Measurements from ENCODE around the gene KDM4F.

The KDM4F gene

GRCh38 chr11:95066716-95067038, 17.5 kb downstream of the KDM4F start, which contains the start of gene SRSF8:
SRSF8 (plus strand) TSS chr11:95066919; CDS start chr11:95067227, 308 bp downstream.
- FAIRE-seq: peak; percentile 88

GRCh38 chr11:95067039-95067840, 18.0 kb downstream of the KDM4F start:
- no peak for FAIRE-seq

- no peak for FAIRE-seq
Observed at GRCh38 chr11:95067841-95068219, 18.6 kb downstream of the KDM4F start.

- FAIRE-seq: peak; percentile 96
Observed at GRCh38 chr11:95068549-95068948, 19.3 kb downstream of the KDM4F start.

DNA sequence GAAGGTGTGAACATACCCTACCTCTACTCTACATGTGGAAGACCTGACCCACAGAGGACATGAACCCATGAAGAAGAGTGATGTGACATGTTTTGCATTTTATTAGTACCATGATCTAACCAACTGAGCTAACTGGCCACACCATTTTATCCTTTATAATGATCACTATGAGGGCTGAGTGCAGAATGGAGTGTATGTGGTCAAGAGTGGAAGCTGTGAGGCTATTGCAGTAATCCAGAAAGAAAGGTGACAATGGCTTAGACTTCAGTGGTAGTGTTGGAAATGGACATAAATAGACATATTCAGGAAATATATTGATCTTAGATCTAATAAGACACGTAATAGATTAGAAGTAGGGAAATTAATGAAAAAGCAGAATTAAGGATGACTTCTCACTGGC, 21.2 kb downstream of the KDM4F start:
- FAIRE-seq: no peak

DNA sequence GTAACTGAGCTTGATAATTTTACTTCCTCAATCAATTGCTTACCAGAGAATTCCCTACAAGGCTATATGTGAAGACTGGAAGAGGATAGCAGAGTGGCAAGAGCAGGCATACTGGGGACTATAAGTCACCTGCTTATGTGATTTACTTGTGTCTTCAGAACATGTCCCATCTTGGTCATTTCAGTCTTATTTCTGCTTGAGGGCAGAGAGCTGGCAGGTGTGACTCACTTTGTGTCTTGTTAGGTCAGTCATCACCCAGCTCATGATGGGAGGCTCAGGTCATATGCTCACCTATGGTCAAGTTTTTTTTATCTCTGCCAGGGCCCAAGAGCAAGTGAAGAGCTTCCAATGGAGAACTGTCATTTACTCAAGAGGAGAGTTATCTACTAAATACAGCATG, 23.7 kb downstream of the KDM4F start:
- FAIRE-seq: no peak

GRCh38 chr11:95074792-95075563, 25.8 kb downstream of the KDM4F start:
- FAIRE-seq: no peak

DNA sequence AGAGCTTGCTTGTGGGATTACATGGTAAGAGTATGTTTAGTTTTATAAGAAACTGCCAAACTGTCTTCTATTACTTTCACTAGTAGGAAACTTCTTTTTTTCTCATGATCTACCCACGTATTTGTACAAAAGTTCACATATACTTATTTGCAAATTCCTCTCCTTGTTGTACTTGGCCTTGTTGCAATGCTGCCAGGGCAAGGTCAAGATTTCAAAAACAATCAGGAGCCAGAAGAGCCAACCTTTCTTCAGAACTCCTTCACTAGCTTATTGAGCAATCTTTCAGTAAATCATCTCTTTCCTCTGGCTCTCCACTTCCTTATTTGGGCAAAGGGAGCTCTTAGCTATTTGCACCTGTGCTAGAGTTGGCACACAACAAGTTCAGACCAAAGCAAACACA, 27.2 kb downstream of the KDM4F start:
- FAIRE-seq: no peak

- FAIRE-seq: no peak
Observed at GRCh38 chr11:95076981-95077380, 27.8 kb downstream of the KDM4F start.

DNA sequence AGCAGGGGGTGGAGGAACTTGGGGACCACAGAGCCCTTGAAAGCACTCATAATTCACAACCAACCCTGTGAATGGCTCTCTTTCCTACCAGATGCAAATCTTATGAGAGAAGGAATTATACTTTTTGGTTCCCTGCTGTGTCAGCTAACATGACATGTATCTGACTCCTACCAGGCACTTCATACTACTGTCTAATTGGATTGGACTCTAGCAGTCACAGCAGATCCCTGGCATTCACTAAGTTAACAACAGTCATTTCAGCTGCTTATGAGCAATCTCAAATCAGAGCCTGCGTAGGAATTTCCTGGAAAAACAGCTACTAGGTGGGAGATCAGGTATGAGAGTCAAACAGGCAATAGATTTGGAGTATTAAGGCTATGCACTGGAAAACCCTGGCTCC, 29.3 kb downstream of the KDM4F start:
- FAIRE-seq: no peak

- FAIRE-seq: no peak
Observed at GRCh38 chr11:95081010-95081409, 31.8 kb downstream of the KDM4F start.

- FAIRE-seq: no peak
Observed at GRCh38 chr11:95081412-95081811, 32.2 kb downstream of the KDM4F start.

DNA sequence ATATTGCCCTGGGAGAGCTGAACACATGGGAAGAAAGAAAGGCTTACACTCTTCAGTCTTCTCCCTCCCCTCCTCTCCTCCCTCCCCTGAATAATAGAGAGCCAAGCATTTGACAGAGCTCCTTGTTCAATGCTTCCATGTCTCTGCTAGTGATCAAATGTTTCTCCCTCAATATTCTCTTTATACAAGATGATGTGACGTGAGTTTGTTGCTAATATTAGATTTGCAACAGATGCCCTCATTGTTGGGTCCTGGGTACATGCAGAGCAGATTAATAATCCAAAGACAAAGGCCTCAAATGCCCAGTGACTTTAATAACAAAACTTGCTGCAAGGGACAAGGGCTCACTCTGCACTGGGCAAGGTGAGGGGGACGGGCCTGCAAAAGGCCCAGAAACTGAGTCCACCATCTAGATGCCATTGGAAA, 33.4 kb downstream of the KDM4F start:
- FAIRE-seq: no peak

DNA sequence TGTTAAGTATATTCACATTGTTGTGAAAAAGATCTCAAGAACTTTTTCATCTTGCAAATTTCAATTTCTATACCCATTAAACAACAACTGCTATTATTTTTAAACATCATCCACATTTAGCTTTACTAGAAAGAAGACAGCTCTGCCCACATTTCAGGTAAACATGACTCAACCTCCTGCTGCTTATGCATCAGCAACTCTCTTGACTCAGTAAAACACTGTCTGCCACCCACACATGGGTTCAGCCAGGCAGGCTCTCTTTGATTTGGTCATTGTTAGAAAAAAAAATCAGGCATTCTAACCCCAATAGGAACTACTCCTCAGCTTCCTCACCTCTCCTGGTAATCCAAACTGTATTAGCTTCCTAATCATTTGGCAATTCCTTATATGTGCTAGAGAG, 35.3 kb downstream of the KDM4F start:
- no peak for FAIRE-seq

- FAIRE-seq: no peak
Observed at GRCh38 chr11:95085117-95085816, 36.0 kb downstream of the KDM4F start.

GRCh38 chr11:95086151-95086550, 36.9 kb downstream of the KDM4F start:
- FAIRE-seq: no peak

DNA sequence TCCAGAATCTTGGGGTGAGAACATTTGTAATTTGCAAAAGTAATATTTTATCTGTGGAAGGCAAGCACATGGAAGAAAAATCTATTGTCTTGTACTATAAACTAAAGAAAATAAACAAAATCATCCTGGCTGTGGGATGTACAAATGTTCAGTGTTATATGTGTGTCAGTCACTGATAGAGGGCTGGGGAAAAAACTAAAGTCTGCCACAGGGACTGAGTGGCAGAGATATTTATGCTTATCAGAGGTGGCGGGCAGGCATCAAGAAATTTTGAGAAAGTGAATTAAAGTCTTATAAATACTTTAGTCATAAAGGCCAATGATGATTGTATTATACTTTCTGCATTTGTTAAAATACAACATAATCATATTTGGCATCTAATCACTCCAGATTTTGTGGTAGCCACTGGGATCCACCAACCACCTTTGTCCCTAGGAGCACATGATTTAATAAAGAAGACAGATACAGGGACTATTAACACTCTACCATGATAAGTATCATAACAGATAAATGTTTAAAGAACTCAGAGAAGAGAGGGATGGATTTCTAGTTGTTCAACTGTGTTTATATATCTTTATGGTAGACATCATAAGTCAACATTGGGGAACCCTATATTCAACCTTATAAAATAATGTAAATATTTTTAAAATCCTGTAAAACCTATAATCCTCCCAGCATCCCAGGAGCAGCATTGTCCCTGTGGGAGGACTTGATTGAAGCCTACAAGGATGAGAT, 37.8 kb downstream of the KDM4F start:
- no peak for FAIRE-seq

- FAIRE-seq: no peak
Observed at GRCh38 chr11:95088946-95089619, 39.9 kb downstream of the KDM4F start.

GRCh38 chr11:95089620-95090542, 40.7 kb downstream of the KDM4F start, which contains the start of gene ENDOD1:
ENDOD1 (plus strand) TSS chr11:95089846; CDS start chr11:95089928, 82 bp downstream.
- no peak for FAIRE-seq

- FAIRE-seq: no peak
Observed at GRCh38 chr11:95091663-95092180, 42.5 kb downstream of the KDM4F start.
